Kidney tubule cell (primary cell): ENCODE measurements around the gene UBE2L3.
"Not testable (repeated sequence)": the region's sequence is repeated elsewhere in the genome, so short reads cannot be mapped to it uniquely, and the experiment has no call there.

Experiments used
- DNase-seq: peaks from one replicate; pipeline ENCODE4 v3.0.0-alpha.2; 2018; ENCODE audit warnings: low spot score

Gene UBE2L3

GRCh38 chr22:21628386-21629254, 61.1 kb downstream of the UBE2L3 start:
- DNase-seq = no peak

GRCh38 chr22:21629255-21630149, 62.0 kb downstream of the UBE2L3 start, which contains the start of gene YDJC:
YDJC (minus strand) TSS chr22:21630022; CDS start chr22:21630014, 8 bp downstream.
- peak; percentile 96 for DNase-seq

GRCh38 chr22:21631025-21631424, 63.5 kb downstream of the UBE2L3 start:
- no peak for DNase-seq

GRCh38 chr22:21632237-21632895, 64.9 kb downstream of the UBE2L3 start, which contains the start of gene CCDC116:
CCDC116 (plus strand) TSS chr22:21632760; CDS start chr22:21633182, 422 bp downstream.
- no peak for DNase-seq

GRCh38 chr22:21632931-21633330, 65.4 kb downstream of the UBE2L3 start:
- DNase-seq = no peak

GRCh38 chr22:21633481-21633880, 66.0 kb downstream of the UBE2L3 start:
- no peak for DNase-seq

- no peak for DNase-seq
Observed at GRCh38 chr22:21634081-21634480, 66.6 kb downstream of the UBE2L3 start.

GRCh38 chr22:21634844-21635243, 67.3 kb downstream of the UBE2L3 start:
- no peak for DNase-seq

- DNase-seq = no peak
Observed at GRCh38 chr22:21635771-21636510, 68.4 kb downstream of the UBE2L3 start.

- DNase-seq = no peak
Observed at GRCh38 chr22:21636629-21637218, 69.2 kb downstream of the UBE2L3 start.

- not testable (repeated sequence) for DNase-seq
Observed at GRCh38 chr22:21637450-21637849, 69.9 kb downstream of the UBE2L3 start.

DNA sequence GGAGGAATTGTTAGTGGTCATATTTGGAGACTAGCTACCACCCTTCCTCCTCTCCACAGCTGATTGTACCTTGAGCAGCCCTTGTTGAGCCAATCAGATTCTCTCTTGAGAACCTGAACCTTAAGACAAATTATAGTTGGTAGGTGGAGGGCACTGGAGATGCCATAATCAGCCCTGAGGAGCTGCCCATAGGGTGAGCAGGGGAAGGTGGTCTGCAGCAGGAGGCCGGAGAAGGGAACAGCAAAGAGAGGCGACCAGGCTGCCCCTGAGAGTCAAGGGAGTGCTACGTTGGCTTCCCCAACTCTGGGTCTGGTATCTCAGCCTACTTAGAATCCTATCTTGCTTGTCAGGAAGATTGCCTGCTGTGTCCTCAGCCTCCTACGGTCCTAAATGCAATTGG, 71.8 kb downstream of the UBE2L3 start:
- no peak for DNase-seq

GRCh38 chr22:21640810-21641209, 73.3 kb downstream of the UBE2L3 start:
- no peak for DNase-seq

DNA sequence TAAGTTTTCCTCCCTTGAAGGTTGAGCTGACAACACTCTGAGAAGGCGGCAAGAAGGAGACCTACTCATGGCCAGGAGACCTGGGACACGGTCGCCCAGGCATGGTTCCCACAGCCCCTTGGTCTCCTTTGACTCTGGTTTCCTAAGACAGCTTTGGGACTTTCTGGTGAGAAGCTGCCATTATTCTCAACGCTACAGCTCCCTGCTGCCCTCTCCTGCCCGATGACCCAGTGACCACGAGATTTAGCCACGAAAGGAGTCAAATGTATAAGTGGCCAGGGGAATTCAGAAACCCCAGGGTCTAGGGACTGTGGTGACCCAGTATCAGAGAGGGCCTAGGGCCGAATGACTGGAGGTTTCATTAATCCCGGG, 73.9 kb downstream of the UBE2L3 start:
- DNase-seq = peak; percentile 65

DNA sequence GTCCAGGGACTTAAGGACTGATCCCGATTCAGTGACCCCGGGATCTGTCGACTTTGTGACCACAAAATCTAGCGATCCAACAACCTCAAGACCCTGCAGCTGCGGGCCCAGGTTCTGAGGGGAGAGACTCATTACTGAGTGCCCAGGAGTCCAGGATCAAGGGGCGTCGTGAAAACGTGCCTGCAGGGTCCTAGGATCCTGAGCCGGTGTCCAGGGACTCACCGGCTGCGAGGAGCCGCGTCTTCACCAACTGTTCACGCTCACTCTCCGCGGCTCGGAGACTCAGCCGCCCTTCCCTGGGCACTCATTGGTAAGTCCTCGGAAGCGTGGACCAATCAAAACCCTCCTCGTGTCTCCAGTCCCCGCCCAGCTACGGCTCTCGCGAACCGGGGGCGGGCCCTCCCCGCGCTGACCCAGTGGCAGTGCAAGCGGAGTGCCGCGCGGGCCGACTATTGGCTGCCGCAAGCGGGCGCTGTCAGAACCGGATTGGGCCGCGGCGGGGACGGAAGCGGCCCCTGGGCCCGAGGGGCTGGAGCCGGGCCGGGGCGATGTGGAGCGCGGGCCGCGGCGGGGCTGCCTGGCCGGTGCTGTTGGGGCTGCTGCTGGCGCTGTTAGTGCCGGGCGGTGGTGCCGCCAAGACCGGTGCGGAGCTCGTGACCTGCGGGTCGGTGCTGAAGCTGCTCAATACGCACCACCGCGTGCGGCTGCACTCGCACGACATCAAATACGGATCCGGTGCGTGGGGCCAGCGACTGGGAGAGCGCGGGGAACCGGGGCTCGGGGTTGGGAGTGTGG, 74.5 kb downstream of the UBE2L3 start, which contains the start of gene SDF2L1:
Gene SDF2L1 (plus strand): TSS at position 514 of the 795 bp plus-strand sequence. CDS start 35 bp downstream, at position 549.
- peak; percentile 99 for DNase-seq

DNA sequence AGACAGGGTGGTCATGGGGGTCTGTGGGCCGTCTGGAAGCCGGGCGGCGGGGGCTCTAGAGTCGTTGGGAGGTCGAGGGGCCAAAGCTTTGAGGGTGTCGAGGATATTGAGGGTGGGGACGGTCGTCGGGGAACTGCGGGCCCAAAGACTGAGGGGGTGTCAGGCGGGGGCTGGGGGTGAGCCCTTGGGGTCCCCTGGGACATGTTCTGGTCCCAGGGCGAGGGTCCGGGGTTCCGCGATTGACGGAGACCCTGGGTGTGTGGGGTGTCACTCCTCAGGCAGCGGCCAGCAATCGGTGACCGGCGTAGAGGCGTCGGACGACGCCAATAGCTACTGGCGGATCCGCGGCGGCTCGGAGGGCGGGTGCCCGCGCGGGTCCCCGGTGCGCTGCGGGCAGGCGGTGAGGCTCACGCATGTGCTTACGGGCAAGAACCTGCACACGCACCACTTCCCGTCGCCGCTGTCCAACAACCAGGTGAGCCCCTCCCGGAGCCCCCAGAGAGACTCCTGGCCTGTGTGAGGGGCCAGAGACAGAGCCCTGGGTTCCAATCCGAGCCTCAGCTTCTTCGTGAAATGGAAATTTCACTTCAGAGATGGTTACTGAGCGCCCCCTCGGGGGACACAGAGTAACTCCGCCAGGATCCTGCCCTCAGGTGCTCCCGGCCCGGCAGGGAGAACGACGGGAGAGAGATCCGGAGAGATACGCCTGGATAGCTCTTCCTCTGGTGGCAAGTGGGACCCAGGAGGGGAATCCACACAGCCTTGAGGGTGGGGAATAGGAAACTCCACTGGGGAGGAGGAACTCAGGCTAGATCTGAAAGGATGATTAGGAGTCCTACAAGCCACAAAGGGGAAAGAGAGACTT, 75.3 kb downstream of the UBE2L3 start:
- DNase-seq = peak; percentile 80

DNA sequence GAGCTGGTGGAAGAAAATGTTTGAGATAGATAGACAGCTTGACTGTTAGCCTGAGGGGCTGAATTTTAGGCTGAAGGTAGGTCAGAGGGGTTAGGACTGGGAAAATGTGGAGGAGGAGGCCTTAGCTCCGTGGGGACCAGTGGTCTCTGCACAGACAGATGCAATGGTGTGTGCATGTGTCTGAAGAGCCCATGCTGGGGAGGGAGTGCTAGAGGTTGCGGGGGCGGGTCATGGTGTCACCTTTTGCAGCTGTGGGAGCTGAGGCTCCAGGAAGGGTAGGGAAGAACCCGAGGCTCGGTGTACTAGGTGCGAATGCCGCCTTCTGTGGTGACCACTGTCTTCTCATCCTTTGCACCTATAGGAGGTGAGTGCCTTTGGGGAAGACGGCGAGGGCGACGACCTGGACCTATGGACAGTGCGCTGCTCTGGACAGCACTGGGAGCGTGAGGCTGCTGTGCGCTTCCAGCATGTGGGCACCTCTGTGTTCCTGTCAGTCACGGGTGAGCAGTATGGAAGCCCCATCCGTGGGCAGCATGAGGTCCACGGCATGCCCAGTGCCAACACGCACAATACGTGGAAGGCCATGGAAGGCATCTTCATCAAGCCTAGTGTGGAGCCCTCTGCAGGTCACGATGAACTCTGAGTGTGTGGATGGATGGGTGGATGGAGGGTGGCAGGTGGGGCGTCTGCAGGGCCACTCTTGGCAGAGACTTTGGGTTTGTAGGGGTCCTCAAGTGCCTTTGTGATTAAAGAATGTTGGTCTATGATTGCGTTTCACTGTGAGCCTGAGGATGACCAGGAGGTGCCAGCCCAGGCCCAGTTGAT, 76.2 kb downstream of the UBE2L3 start:
- DNase-seq = no peak

DNA sequence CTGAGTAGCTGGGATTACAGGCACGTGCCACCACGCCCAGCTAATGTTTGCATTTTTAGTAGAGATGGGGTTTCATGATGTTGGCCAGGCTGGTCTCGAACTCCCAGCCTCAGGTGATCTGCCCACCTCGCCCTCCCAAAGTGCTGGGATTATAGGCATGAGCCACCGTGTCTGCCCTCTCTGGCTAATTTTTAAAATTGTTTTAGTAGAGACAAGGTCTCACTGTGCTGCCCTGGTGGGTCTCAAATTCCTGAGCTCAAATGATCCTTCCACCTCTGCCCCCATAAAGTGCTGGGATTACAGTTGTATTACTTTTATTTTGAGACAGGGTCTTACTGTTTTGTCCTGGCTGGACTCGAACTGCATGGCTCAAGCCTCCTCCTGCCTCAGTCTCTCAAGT, 78.0 kb downstream of the UBE2L3 start:
- DNase-seq = not testable (repeated sequence)
